ENCODE results near the gene ADAMTS3. TPM values are rescaled to one million over a fixed set of nuclear protein-coding genes. Genes with fewer than 3 reads are reported as not detected.

ADAMTS3 gene
- total and polyA plus RNA-seq, 2 experiments from 2014 or later, result 1.2 to 3.7 TPM

DNA sequence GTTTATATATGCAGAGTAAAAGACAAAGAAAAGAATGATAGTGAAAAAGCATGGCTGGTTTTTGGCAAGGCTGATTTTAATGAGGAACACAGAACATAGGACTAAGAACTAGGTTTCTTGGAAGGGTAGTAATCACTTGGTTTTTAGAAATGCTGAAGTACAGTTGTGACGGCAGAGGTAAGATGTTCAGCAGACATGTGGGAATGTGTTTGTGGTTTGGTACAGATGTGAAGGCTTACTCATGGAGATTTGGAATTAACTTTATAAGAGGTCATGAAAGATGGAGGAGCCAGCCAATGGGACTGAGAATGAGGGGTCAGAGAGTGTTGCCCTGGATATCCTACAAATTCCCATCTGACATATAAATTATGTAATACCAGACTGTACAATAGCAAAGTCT, 293.6 kb downstream of the ADAMTS3 start:
- ATAC-seq (no peak), DNase-seq (ENCODE audit: low spot score) (no peak)
- no peak overlapping the region for H2AFZ ChIP-seq
- H3K4me2 ChIP-seq, result no peak overlapping the region
- TF ChIP-seq, protein P1, sequence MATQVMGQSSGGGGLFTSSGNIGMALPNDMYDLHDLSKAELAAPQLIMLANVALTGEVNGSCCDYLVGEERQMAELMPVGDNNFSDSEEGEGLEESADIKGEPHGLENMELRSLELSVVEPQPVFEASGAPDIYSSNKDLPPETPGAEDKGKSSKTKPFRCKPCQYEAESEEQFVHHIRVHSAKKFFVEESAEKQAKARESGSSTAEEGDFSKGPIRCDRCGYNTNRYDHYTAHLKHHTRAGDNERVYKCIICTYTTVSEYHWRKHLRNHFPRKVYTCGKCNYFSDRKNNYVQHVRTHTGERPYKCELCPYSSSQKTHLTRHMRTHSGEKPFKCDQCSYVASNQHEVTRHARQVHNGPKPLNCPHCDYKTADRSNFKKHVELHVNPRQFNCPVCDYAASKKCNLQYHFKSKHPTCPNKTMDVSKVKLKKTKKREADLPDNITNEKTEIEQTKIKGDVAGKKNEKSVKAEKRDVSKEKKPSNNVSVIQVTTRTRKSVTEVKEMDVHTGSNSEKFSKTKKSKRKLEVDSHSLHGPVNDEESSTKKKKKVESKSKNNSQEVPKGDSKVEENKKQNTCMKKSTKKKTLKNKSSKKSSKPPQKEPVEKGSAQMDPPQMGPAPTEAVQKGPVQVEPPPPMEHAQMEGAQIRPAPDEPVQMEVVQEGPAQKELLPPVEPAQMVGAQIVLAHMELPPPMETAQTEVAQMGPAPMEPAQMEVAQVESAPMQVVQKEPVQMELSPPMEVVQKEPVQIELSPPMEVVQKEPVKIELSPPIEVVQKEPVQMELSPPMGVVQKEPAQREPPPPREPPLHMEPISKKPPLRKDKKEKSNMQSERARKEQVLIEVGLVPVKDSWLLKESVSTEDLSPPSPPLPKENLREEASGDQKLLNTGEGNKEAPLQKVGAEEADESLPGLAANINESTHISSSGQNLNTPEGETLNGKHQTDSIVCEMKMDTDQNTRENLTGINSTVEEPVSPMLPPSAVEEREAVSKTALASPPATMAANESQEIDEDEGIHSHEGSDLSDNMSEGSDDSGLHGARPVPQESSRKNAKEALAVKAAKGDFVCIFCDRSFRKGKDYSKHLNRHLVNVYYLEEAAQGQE (IDR thresholded peaks at IDR 0.05; ENCODE audit: unreplicated experiment), result no peak
- TF ChIP-seq EZH2phosphoT487 (IDR thresholded peaks at IDR 0.05; ENCODE audit: unreplicated experiment), result no peak
- no peak for TF ChIP-seq STAT1 (IDR thresholded peaks at IDR 0.05; ENCODE audit: unreplicated experiment)
- TF ChIP-seq, protein P2, sequence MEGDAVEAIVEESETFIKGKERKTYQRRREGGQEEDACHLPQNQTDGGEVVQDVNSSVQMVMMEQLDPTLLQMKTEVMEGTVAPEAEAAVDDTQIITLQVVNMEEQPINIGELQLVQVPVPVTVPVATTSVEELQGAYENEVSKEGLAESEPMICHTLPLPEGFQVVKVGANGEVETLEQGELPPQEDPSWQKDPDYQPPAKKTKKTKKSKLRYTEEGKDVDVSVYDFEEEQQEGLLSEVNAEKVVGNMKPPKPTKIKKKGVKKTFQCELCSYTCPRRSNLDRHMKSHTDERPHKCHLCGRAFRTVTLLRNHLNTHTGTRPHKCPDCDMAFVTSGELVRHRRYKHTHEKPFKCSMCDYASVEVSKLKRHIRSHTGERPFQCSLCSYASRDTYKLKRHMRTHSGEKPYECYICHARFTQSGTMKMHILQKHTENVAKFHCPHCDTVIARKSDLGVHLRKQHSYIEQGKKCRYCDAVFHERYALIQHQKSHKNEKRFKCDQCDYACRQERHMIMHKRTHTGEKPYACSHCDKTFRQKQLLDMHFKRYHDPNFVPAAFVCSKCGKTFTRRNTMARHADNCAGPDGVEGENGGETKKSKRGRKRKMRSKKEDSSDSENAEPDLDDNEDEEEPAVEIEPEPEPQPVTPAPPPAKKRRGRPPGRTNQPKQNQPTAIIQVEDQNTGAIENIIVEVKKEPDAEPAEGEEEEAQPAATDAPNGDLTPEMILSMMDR (conservative IDR thresholded peaks at IDR 0.05; ENCODE audit: low read depth in 2 of 2), result no peak
- no peak for TF ChIP-seq ZNF114 (CRISPR knock-in tag; IDR thresholded peaks at IDR 0.05)
- no peak for TF ChIP-seq JUNB (IDR thresholded peaks at IDR 0.05; ENCODE audit: unreplicated experiment)
- TF ChIP-seq, protein P3, sequence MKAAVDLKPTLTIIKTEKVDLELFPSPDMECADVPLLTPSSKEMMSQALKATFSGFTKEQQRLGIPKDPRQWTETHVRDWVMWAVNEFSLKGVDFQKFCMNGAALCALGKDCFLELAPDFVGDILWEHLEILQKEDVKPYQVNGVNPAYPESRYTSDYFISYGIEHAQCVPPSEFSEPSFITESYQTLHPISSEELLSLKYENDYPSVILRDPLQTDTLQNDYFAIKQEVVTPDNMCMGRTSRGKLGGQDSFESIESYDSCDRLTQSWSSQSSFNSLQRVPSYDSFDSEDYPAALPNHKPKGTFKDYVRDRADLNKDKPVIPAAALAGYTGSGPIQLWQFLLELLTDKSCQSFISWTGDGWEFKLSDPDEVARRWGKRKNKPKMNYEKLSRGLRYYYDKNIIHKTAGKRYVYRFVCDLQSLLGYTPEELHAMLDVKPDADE (IDR thresholded peaks at IDR 0.05), result no peak
- TF ChIP-seq ZNF331 (CRISPR knock-in tag; IDR thresholded peaks at IDR 0.05; ENCODE audit: low read depth), result no peak
- TF ChIP-seq, protein P4, sequence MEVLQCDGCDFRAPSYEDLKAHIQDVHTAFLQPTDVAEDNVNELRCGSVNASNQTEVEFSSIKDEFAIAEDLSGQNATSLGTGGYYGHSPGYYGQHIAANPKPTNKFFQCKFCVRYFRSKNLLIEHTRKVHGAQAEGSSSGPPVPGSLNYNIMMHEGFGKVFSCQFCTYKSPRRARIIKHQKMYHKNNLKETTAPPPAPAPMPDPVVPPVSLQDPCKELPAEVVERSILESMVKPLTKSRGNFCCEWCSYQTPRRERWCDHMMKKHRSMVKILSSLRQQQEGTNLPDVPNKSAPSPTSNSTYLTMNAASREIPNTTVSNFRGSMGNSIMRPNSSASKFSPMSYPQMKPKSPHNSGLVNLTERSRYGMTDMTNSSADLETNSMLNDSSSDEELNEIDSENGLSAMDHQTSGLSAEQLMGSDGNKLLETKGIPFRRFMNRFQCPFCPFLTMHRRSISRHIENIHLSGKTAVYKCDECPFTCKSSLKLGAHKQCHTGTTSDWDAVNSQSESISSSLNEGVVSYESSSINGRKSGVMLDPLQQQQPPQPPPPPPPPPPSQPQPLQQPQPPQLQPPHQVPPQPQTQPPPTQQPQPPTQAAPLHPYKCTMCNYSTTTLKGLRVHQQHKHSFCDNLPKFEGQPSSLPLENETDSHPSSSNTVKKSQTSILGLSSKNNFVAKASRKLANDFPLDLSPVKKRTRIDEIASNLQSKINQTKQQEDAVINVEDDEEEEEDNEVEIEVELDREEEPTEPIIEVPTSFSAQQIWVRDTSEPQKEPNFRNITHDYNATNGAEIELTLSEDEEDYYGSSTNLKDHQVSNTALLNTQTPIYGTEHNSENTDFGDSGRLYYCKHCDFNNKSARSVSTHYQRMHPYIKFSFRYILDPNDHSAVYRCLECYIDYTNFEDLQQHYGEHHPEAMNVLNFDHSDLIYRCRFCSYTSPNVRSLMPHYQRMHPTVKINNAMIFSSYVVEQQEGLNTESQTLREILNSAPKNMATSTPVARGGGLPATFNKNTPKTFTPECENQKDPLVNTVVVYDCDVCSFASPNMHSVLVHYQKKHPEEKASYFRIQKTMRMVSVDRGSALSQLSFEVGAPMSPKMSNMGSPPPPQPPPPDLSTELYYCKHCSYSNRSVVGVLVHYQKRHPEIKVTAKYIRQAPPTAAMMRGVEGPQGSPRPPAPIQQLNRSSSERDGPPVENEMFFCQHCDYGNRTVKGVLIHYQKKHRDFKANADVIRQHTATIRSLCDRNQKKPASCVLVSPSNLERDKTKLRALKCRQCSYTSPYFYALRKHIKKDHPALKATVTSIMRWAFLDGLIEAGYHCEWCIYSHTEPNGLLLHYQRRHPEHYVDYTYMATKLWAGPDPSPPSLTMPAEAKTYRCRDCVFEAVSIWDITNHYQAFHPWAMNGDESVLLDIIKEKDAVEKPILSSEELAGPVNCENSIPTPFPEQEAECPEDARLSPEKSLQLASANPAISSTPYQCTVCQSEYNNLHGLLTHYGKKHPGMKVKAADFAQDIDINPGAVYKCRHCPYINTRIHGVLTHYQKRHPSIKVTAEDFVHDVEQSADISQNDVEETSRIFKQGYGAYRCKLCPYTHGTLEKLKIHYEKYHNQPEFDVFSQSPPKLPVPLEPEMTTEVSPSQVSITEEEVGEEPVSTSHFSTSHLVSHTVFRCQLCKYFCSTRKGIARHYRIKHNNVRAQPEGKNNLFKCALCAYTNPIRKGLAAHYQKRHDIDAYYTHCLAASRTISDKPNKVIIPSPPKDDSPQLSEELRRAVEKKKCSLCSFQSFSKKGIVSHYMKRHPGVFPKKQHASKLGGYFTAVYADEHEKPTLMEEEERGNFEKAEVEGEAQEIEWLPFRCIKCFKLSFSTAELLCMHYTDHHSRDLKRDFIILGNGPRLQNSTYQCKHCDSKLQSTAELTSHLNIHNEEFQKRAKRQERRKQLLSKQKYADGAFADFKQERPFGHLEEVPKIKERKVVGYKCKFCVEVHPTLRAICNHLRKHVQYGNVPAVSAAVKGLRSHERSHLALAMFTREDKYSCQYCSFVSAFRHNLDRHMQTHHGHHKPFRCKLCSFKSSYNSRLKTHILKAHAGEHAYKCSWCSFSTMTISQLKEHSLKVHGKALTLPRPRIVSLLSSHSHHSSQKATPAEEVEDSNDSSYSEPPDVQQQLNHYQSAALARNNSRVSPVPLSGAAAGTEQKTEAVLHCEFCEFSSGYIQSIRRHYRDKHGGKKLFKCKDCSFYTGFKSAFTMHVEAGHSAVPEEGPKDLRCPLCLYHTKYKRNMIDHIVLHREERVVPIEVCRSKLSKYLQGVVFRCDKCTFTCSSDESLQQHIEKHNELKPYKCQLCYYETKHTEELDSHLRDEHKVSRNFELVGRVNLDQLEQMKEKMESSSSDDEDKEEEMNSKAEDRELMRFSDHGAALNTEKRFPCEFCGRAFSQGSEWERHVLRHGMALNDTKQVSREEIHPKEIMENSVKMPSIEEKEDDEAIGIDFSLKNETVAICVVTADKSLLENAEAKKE (CRISPR knock-in tag; IDR thresholded peaks at IDR 0.05), result no peak
- no peak for TF ChIP-seq POLR2AphosphoS5 (IDR thresholded peaks at IDR 0.05; ENCODE audit: low read depth)
- no peak for TF ChIP-seq NANOG (IDR thresholded peaks at IDR 0.05; ENCODE audit: borderline replicate concordance)
- no peak for TF ChIP-seq CREB1 (CRISPR knock-in tag; IDR thresholded peaks at IDR 0.05; ENCODE audit: low read depth)
- no peak for TF ChIP-seq EZH2 (IDR thresholded peaks at IDR 0.05; ENCODE audit: low read depth, unreplicated experiment)
- peaks cover 18% of the 10 kb centered on the region for H3K9me3 Mint-ChIP-seq
- no peak overlapping the region for H3K4me3 ChIP-seq
- peaks cover 24% of the 10 kb centered on the region for H3K9me2 ChIP-seq (ENCODE audit: insufficient read depth)
- H3K36me3 Mint-ChIP-seq (ENCODE audit: low read depth), result peaks cover 19% of the 10 kb centered on the region
- no peak overlapping the region for H3K4me3 Mint-ChIP-seq
- no peak overlapping the region for H3K27ac Mint-ChIP-seq
- no peaks in the 10 kb centered on the region for H3K4me1 ChIP-seq (ENCODE audit: insufficient read depth)
- no peak overlapping the region for H3K27ac ChIP-seq (ENCODE audit: low read depth)
- H3K4me1 Mint-ChIP-seq, result peaks cover 3% of the 10 kb centered on the region; the same call in 1 of the 3 replicates
- no peaks in the 10 kb centered on the region for H3K79me2 ChIP-seq (replicated peaks; ENCODE audit: insufficient read depth)
- H3K27me3 ChIP-seq (ENCODE audit: insufficient read depth), result no peaks in the 10 kb centered on the region
- no peaks in the 10 kb centered on the region; the same call in 1 of the 2 replicates for H3K36me3 ChIP-seq (ENCODE audit: insufficient read depth)
- H4K20me1 ChIP-seq (replicated peaks; ENCODE audit: insufficient read depth), result no peaks in the 10 kb centered on the region
- H3F3A ChIP-seq (replicated peaks; ENCODE audit: low read depth), result no peaks in the 10 kb centered on the region
- H3K27me3 Mint-ChIP-seq (ENCODE audit: insufficient read depth, low read depth, poor library complexity), result peaks cover 2% of the 10 kb centered on the region
